Loucy (cell line): ENCODE results near the gene C1orf216.

Source experiments
- H2AFZ ChIP-seq: fragments of 200-600 bp; sonication (generic); 2 replicates; pipeline ENCODE4 v1.6.0; 2016; ENCODE audit warnings: antibody characterized with exemption, mild to moderate bottlenecking, low read length, moderate library complexity
- H3F3A ChIP-seq: fragments of 200-600 bp; 2 replicates; pipeline ENCODE4 v1.6.0; 2016; ENCODE audit warnings: antibody characterized with exemption, low read depth, mild to moderate bottlenecking
- H3K27me3 ChIP-seq: fragments of 200-600 bp; sonication (generic); 2 replicates; pipeline ENCODE4 v1.6.1; 2014; ENCODE audit warnings: low read length, mild to moderate bottlenecking; ENCODE audit not compliant: insufficient read depth, poor library complexity, severe bottlenecking
- H3K36me3 ChIP-seq: fragments of 200-600 bp; sonication (generic); 2 replicates; pipeline ENCODE4 v1.6.1; 2016; ENCODE audit warnings: low read length; ENCODE audit not compliant: insufficient read depth
- H3K4me1 ChIP-seq: fragments of 200-600 bp; sonication (generic); 2 replicates; pipeline ENCODE4 v1.5.1; 2014; ENCODE audit warnings: low read length, mild to moderate bottlenecking; ENCODE audit not compliant: insufficient read depth, poor library complexity, severe bottlenecking
- H3K4me2 ChIP-seq: fragments of 200-600 bp; sonication (generic); 2 replicates; pipeline ENCODE4 v1.6.0; 2014; ENCODE audit warnings: antibody characterized with exemption, low read length, low read depth, mild to moderate bottlenecking; ENCODE audit not compliant: poor library complexity, severe bottlenecking
- H3K4me3 ChIP-seq: fragments of 200-600 bp; sonication (generic); 2 replicates; pipeline ENCODE4 v1.5.1; 2014; ENCODE audit warnings: low read length, mild to moderate bottlenecking, mixed read lengths; ENCODE audit not compliant: poor library complexity, severe bottlenecking
- H3K79me2 ChIP-seq: fragments of 200-600 bp; sonication (generic); 2 replicates; pipeline ENCODE4 v1.6.1; 2014; ENCODE audit warnings: low read length; ENCODE audit not compliant: insufficient read depth
- H3K9ac ChIP-seq: fragments of 200-600 bp; sonication (generic); 2 replicates; pipeline ENCODE4 v1.6.0; 2014; ENCODE audit warnings: mild to moderate bottlenecking, low read depth, low read length, moderate library complexity; ENCODE audit not compliant: poor library complexity, severe bottlenecking
- H3K9me2 ChIP-seq: fragments of 200-600 bp; sonication (generic); replicated peaks from 2 replicates; pipeline ENCODE4 v1.6.1; 2016; ENCODE audit warnings: low read depth, low read length, mixed read lengths
- H3K9me3 ChIP-seq: fragments of 200-600 bp; sonication (generic); 2 replicates; pipeline ENCODE4 v1.6.1; 2014; ENCODE audit warnings: mild to moderate bottlenecking, antibody characterized with exemption, low read length, low read depth; ENCODE audit not compliant: insufficient read depth
- H4K20me1 ChIP-seq: fragments of 200-600 bp; sonication (generic); 2 replicates; pipeline ENCODE4 v1.6.0; 2014; ENCODE audit warnings: antibody characterized with exemption, low read length, mild to moderate bottlenecking; ENCODE audit not compliant: insufficient read depth, poor library complexity, severe bottlenecking
- EZH2phosphoT487 ChIP-seq: fragments of 200-600 bp; IDR thresholded peaks from 2 replicates; pipeline ENCODE4 v1.6.1; 2018; ENCODE audit warnings: antibody characterized with exemption, mild to moderate bottlenecking, moderate library complexity, borderline replicate concordance
- TF ChIP-seq, protein P1 (sequence below): fragments of 200-600 bp; sonication (generic); conservative IDR thresholded peaks from 2 replicates; pipeline ENCODE4 v1.5.1; 2014; ENCODE audit warnings: mild to moderate bottlenecking, antibody characterized with exemption, low read length

The C1orf216 gene

GRCh38 chr1:35748326-35748725, 29.6 kb upstream of the C1orf216 start:
- no peak overlapping the region for H2AFZ ChIP-seq
- peaks cover 63% of the 10 kb centered on the region for H3K36me3 ChIP-seq
- no peaks in the 10 kb centered on the region for H3K9me2 ChIP-seq
- H3K4me2 ChIP-seq, result no peak overlapping the region
- H3K4me3 ChIP-seq, result no peak overlapping the region
- TF ChIP-seq, protein P1, sequence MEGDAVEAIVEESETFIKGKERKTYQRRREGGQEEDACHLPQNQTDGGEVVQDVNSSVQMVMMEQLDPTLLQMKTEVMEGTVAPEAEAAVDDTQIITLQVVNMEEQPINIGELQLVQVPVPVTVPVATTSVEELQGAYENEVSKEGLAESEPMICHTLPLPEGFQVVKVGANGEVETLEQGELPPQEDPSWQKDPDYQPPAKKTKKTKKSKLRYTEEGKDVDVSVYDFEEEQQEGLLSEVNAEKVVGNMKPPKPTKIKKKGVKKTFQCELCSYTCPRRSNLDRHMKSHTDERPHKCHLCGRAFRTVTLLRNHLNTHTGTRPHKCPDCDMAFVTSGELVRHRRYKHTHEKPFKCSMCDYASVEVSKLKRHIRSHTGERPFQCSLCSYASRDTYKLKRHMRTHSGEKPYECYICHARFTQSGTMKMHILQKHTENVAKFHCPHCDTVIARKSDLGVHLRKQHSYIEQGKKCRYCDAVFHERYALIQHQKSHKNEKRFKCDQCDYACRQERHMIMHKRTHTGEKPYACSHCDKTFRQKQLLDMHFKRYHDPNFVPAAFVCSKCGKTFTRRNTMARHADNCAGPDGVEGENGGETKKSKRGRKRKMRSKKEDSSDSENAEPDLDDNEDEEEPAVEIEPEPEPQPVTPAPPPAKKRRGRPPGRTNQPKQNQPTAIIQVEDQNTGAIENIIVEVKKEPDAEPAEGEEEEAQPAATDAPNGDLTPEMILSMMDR, result no peak
- no peaks in the 10 kb centered on the region for H3K9me3 ChIP-seq
- no peaks in the 10 kb centered on the region for H3F3A ChIP-seq
- H3K9ac ChIP-seq, result no peak overlapping the region
- H4K20me1 ChIP-seq, result no peaks in the 10 kb centered on the region
- H3K4me1 ChIP-seq, result no peaks in the 10 kb centered on the region
- no peaks in the 10 kb centered on the region for H3K79me2 ChIP-seq
- no peaks in the 10 kb centered on the region for H3K27me3 ChIP-seq

GRCh38 chr1:35745124-35745730, 26.5 kb upstream of the C1orf216 start:
- H3K79me2 ChIP-seq, result no peaks in the 10 kb centered on the region
- H3K4me1 ChIP-seq, result no peaks in the 10 kb centered on the region
- H3K9me2 ChIP-seq, result no peaks in the 10 kb centered on the region
- H3K4me2 ChIP-seq, result no peak overlapping the region
- H3K9me3 ChIP-seq, result no peaks in the 10 kb centered on the region
- H4K20me1 ChIP-seq, result no peaks in the 10 kb centered on the region
- H3K4me3 ChIP-seq, result no peak overlapping the region
- H2AFZ ChIP-seq, result no peak overlapping the region
- H3K36me3 ChIP-seq, result peaks cover 68% of the 10 kb centered on the region
- H3K27me3 ChIP-seq, result no peaks in the 10 kb centered on the region
- no peaks in the 10 kb centered on the region for H3F3A ChIP-seq
- TF ChIP-seq, protein P1, result no peak
- no peak for TF ChIP-seq EZH2phosphoT487
- no peak overlapping the region for H3K9ac ChIP-seq

DNA sequence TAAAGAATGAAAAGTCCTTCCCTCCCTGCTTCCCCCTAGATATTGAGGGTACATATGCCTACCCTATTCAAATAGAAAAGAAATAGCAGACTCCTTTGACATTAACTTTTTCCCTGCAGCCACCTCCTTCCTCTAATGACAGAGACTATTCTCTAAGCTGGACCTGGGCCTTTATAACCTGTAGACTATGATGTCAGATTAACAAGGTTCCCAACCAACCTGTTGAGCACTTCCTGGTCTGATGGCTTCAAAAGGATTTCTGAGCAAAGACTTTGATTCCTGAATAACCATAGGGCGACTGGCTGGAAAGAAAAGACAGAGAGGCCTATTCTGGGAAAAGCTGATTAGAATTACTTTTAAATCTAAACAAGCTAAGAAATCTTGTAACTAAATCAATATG, 18.4 kb upstream of the C1orf216 start:
- Histone ChIP-seq H2AFZ (no peak overlapping the region), H3K4me2 (no peak overlapping the region), H3K9ac (no peak overlapping the region), H3K4me1 (no peaks in the 10 kb centered on the region), H3K79me2 (no peaks in the 10 kb centered on the region), H3K9me2 (no peaks in the 10 kb centered on the region), H3K27me3 (no peaks in the 10 kb centered on the region), H3K36me3 (peaks cover 69% of the 10 kb centered on the region; the same call in 1 of the 2 replicates), H3K9me3 (no peaks in the 10 kb centered on the region), H4K20me1 (no peaks in the 10 kb centered on the region), H3F3A (no peaks in the 10 kb centered on the region), H3K4me3 (no peak overlapping the region)
- TF ChIP-seq, protein P1, result no peak
- no peak for TF ChIP-seq EZH2phosphoT487
